Measurements from ENCODE around the gene EYA2. TPM values are rescaled to one million over a fixed set of nuclear protein-coding genes. Genes with fewer than 3 reads are reported as not detected.

EYA2 gene
- total RNA-seq, 1 experiment from 2014 or later = 0.25 TPM

- Histone ChIP-seq H3K4me1 (no peaks in the 10 kb centered on the region; the same call in 1 of the 2 replicates), H3K27me3 (replicated peaks; ENCODE audit: control insufficient read depth, insufficient read depth, low read length) (peaks cover 3% of the 10 kb centered on the region; the same call in 1 of the 2 replicates), H3K9me3 (0 out of 2 replicates have a peak, but pooled peaks cover 2% of the 10 kb centered on the region), H3K4me3 (ENCODE audit: low read depth, low read length) (no peak overlapping the region), H3K36me3 (ENCODE audit: control insufficient read depth, insufficient read depth, low read length) (no peaks in the 10 kb centered on the region)
- Mint-ChIP-seq H3K4me3 (ENCODE audit: unreplicated experiment) (no peak overlapping the region), H3K36me3 (ENCODE audit: insufficient read depth, unreplicated experiment) (no peaks in the 10 kb centered on the region), H3K27ac (ENCODE audit: unreplicated experiment) (no peak overlapping the region), H3K27me3 (ENCODE audit: insufficient read depth, unreplicated experiment) (peaks cover 13% of the 10 kb centered on the region), H3K4me1 (ENCODE audit: low read depth, unreplicated experiment) (peaks cover 10% of the 10 kb centered on the region), H3K9me3 (ENCODE audit: unreplicated experiment) (no peaks in the 10 kb centered on the region)
- no TSS peak for BruUV-seq (replicated peaks)
- no peak for TF ChIP-seq CTCF (IDR thresholded peaks at IDR 0.05; ENCODE audit: insufficient read depth in 1 of 2, low read depth in 1 of 2, low read length in 1 of 2, severe bottlenecking in 1 of 2, unreplicated experiment in 1 of 2)
- ChIA-PET POLR2A (no interaction called here), CTCF (no interaction called here)
- intact Hi-C loops (cut with micrococcal nuclease; ENCODE audit: unreplicated experiment) = no loop called here
- DNase-seq = no peak
Measured at GRCh38 chr20:47007826-47008655, 113.4 kb downstream of the EYA2 start.

- intact Hi-C loops (cut with micrococcal nuclease; ENCODE audit: unreplicated experiment) = no loop called here
- Mint-ChIP-seq H3K9me3 (ENCODE audit: unreplicated experiment) (no peaks in the 10 kb centered on the region), H3K27ac (ENCODE audit: unreplicated experiment) (no peak overlapping the region), H3K36me3 (ENCODE audit: insufficient read depth, unreplicated experiment) (no peaks in the 10 kb centered on the region), H3K4me3 (ENCODE audit: unreplicated experiment) (no peak overlapping the region), H3K27me3 (ENCODE audit: insufficient read depth, unreplicated experiment) (peaks cover 15% of the 10 kb centered on the region), H3K4me1 (ENCODE audit: low read depth, unreplicated experiment) (peaks cover 10% of the 10 kb centered on the region)
- Histone ChIP-seq H3K27me3 (replicated peaks; ENCODE audit: control insufficient read depth, insufficient read depth, low read length) (peaks cover 3% of the 10 kb centered on the region; the same call in 1 of the 2 replicates), H3K4me3 (ENCODE audit: low read depth, low read length) (no peak overlapping the region), H3K9me3 (0 out of 2 replicates have a peak, but pooled peaks cover 2% of the 10 kb centered on the region), H3K36me3 (ENCODE audit: control insufficient read depth, insufficient read depth, low read length) (no peaks in the 10 kb centered on the region), H3K4me1 (no peaks in the 10 kb centered on the region; the same call in 1 of the 2 replicates)
- peak in 1 of 2 experiments; percentile 53 for DNase-seq
- ChIA-PET CTCF (no interaction called here), POLR2A (no interaction called here)
- no TSS peak for BruUV-seq (replicated peaks)
- no peak for TF ChIP-seq CTCF (IDR thresholded peaks at IDR 0.05; ENCODE audit: insufficient read depth in 1 of 2, low read depth in 1 of 2, low read length in 1 of 2, severe bottlenecking in 1 of 2, unreplicated experiment in 1 of 2)
Measured at GRCh38 chr20:47008842-47009518, 114.3 kb downstream of the EYA2 start.

- no TSS peak for BruUV-seq (replicated peaks)
- TF ChIP-seq CTCF (IDR thresholded peaks at IDR 0.05; ENCODE audit: insufficient read depth in 1 of 2, low read depth in 1 of 2, low read length in 1 of 2, severe bottlenecking in 1 of 2, unreplicated experiment in 1 of 2) = no peak
- H3K27ac Mint-ChIP-seq (ENCODE audit: unreplicated experiment) = no peak overlapping the region
- Histone ChIP-seq H3K36me3 (ENCODE audit: control insufficient read depth, insufficient read depth, low read length) (no peaks in the 10 kb centered on the region), H3K27me3 (replicated peaks; ENCODE audit: control insufficient read depth, insufficient read depth, low read length) (peaks cover 3% of the 10 kb centered on the region; the same call in 1 of the 2 replicates), H3K9me3 (0 out of 2 replicates have a peak, but pooled peaks cover 2% of the 10 kb centered on the region), H3K4me3 (ENCODE audit: low read depth, low read length) (no peak overlapping the region), H3K4me1 (no peaks in the 10 kb centered on the region; the same call in 1 of the 2 replicates)
- intact Hi-C loops (cut with micrococcal nuclease; ENCODE audit: unreplicated experiment) = loop anchor here (5.0 kb wide), 1 partner anchor 252 kb away; no protein-coding TSS in a partner anchor
- H3K4me3 Mint-ChIP-seq (ENCODE audit: unreplicated experiment) = no peak overlapping the region
- H3K36me3 Mint-ChIP-seq (ENCODE audit: insufficient read depth, unreplicated experiment) = no peaks in the 10 kb centered on the region
- no peak for DNase-seq
- H3K9me3 Mint-ChIP-seq (ENCODE audit: unreplicated experiment) = no peaks in the 10 kb centered on the region
- POLR2A ChIA-PET = no interaction called here
- CTCF ChIA-PET = no interaction called here
- H3K4me1 Mint-ChIP-seq (ENCODE audit: low read depth, unreplicated experiment) = peaks cover 10% of the 10 kb centered on the region
- peaks cover 10% of the 10 kb centered on the region for H3K27me3 Mint-ChIP-seq (ENCODE audit: insufficient read depth, unreplicated experiment)
Measured at GRCh38 chr20:47009784-47010183, 115.1 kb downstream of the EYA2 start.

Data from Caco-2 (cell line).